Liver (tissue), 9 donors: ENCODE measurements around the gene TRAPPC2L. TPM values are rescaled to one million over a fixed set of nuclear protein-coding genes. Genes with fewer than 3 reads are reported as not detected.

ENCODE experiments used
- DNase-seq: peaks from one replicate; pipeline ENCODE4 v3.0.0-alpha.2; 2017; ENCODE audit warnings: low spot score
- H3K27ac ChIP-seq, 2 donors: one replicate each; pipeline ENCODE4 v1.7.0; 2013; ENCODE audit warnings: inconsistent platforms in 2 of 2, low read length in 2 of 2, control low read depth in 1 of 2, low read depth in 1 of 2, mild to moderate bottlenecking in 1 of 2
- H3K27me3 ChIP-seq, 4 donors: one replicate each; pipeline versions ENCODE4 v1.6.1 to v1.7.0; 2013; ENCODE audit warnings: low read length in 3 of 4, inconsistent platforms in 1 of 4, mild to moderate bottlenecking in 1 of 4, moderate library complexity in 1 of 4; ENCODE audit not compliant: control insufficient read depth in 4 of 4, insufficient read depth in 4 of 4
- H3K36me3 ChIP-seq, 4 donors: one replicate each; pipeline versions ENCODE4 v1.6.1 to v1.7.0; 2013; ENCODE audit warnings: low read length in 3 of 4, mild to moderate bottlenecking in 3 of 4, low read depth in 1 of 4, moderate library complexity in 1 of 4; ENCODE audit not compliant: control insufficient read depth in 4 of 4, insufficient read depth in 3 of 4
- H3K4me1 ChIP-seq, 4 donors: one replicate each; pipeline versions ENCODE4 v1.6.1 to v1.7.0; 2013; ENCODE audit warnings: low read length in 3 of 4, mild to moderate bottlenecking in 3 of 4, moderate library complexity in 1 of 4; ENCODE audit not compliant: control insufficient read depth in 4 of 4, insufficient read depth in 4 of 4
- H3K4me3 ChIP-seq, 3 donors: one replicate each; pipeline versions ENCODE4 v1.6.1 to v1.7.0; 2013; ENCODE audit warnings: low read length in 3 of 3, control low read depth in 1 of 3, low read depth in 1 of 3, mild to moderate bottlenecking in 1 of 3
- H3K9ac ChIP-seq, 2 donors: one replicate each; pipeline ENCODE4 v1.7.0; 2013; ENCODE audit warnings: low read length in 2 of 2, mild to moderate bottlenecking in 2 of 2, moderate library complexity in 2 of 2, control low read depth in 1 of 2, low read depth in 1 of 2
- H3K9me3 ChIP-seq, 4 donors: one replicate each; pipeline versions ENCODE4 v1.6.1 to v1.7.0; 2013; ENCODE audit warnings: low read length in 3 of 4; ENCODE audit not compliant: control insufficient read depth in 4 of 4
- ATF3 ChIP-seq: IDR thresholded peaks from 2 replicates; pipeline ENCODE4 v1.6.1; 2016; ENCODE audit warnings: antibody characterized with exemption
- EGR1 ChIP-seq, 2 donors: IDR thresholded peaks; 2 replicates each; pipeline ENCODE4 v1.6.1; 2016 to 2018; ENCODE audit warnings: antibody characterized with exemption in 2 of 2, low read depth in 2 of 2
- FOXA1 ChIP-seq: IDR thresholded peaks from 2 replicates; pipeline ENCODE4 v1.6.1; 2016; ENCODE audit warnings: antibody characterized with exemption
- GABPA ChIP-seq, 2 donors: IDR thresholded peaks in 1 of 2; conservative IDR thresholded peaks in 1 of 2; 2 replicates each; pipeline ENCODE4 v1.6.1; 2016; ENCODE audit warnings: antibody characterized with exemption in 2 of 2, mild to moderate bottlenecking in 1 of 2, moderate library complexity in 1 of 2
- HNF4A ChIP-seq, 2 donors: conservative IDR thresholded peaks; 2 replicates each; pipeline ENCODE4 v1.6.1; 2016; ENCODE audit warnings: antibody characterized with exemption in 2 of 2, mild to moderate bottlenecking in 2 of 2
- HNF4G ChIP-seq: IDR thresholded peaks from 2 replicates; pipeline ENCODE4 v1.6.1; 2016; ENCODE audit warnings: antibody characterized with exemption
- JUND ChIP-seq, 2 donors: IDR thresholded peaks; 2 replicates each; pipeline ENCODE4 v1.6.1; 2016; ENCODE audit warnings: antibody characterized with exemption in 2 of 2
- MAX ChIP-seq: IDR thresholded peaks from 2 replicates; pipeline ENCODE4 v1.6.1; 2016; ENCODE audit warnings: antibody characterized with exemption
- NR2F2 ChIP-seq: IDR thresholded peaks from 2 replicates; pipeline ENCODE4 v1.6.1; 2016; ENCODE audit warnings: antibody characterized with exemption
- RAD21 ChIP-seq, 2 donors: IDR thresholded peaks; 2 replicates each; pipeline ENCODE4 v1.6.1; 2016; ENCODE audit warnings: antibody characterized with exemption in 2 of 2, mild to moderate bottlenecking in 2 of 2
- RXRA ChIP-seq, 2 donors: IDR thresholded peaks; 2 replicates each; pipeline ENCODE4 v1.6.1; 2017 to 2018; ENCODE audit warnings: antibody characterized with exemption in 2 of 2, mild to moderate bottlenecking in 1 of 2
- SP1 ChIP-seq: IDR thresholded peaks from 2 replicates; pipeline ENCODE4 v1.6.1; 2018; ENCODE audit warnings: antibody characterized with exemption, mild to moderate bottlenecking
- TAF1 ChIP-seq: conservative IDR thresholded peaks from 2 replicates; pipeline ENCODE4 v1.6.1; 2016; ENCODE audit warnings: antibody characterized with exemption, mild to moderate bottlenecking
- YY1 ChIP-seq: IDR thresholded peaks from 2 replicates; pipeline ENCODE4 v1.6.1; 2016; ENCODE audit warnings: antibody characterized with exemption, mild to moderate bottlenecking
- ZBTB33 ChIP-seq: IDR thresholded peaks from 2 replicates; pipeline ENCODE4 v1.6.1; 2016; ENCODE audit warnings: antibody characterized with exemption
- WGBS: extraction: QIAGEN DNeasy Blood & Tissue Kit; methylation state at CpG from one replicate; pipeline ENCODE4 v1.1.7; 2013; 5-methylcytosine and 5-hydroxymethylcytosine counted together
- polyA plus RNA-seq, 2 donors: library from polyadenylated mRNA; stranded (reverse) in 1 of 2; unstranded in 1 of 2; fragments of 200-250 nt in 1 of 2; fragments of >200 nt in 1 of 2; fragmentation: Nextera tagmentation in 1 of 2; extraction: Ambion mirVana in 1 of 2; gene quantifications; one replicate each; pipeline versions ENCODE4 v1.2.1 to v1.2.3, GENCODE V29; 2013 to 2015
- total RNA-seq, 2 donors: library from RNA; depleted of rRNA; stranded (reverse); fragments of >200 nt; gene quantifications; one replicate each; pipeline ENCODE4 v1.2.3, GENCODE V29; 2014
- donor health status: healthy.
- donor health status: healthy.
- donor health status: healthy.
- donor health status: healthy.
- donor health status: healthy.

TRAPPC2L gene
- total and polyA plus RNA-seq, 4 donors = 16.3 to 59.4 (median 22.2) TPM

GRCh38 chr16:88881007-88881615 lies 24.2 kb downstream of the TRAPPC2L start (continued):
- TF ChIP-seq NR2F2 = no peak
- TF ChIP-seq YY1 = no peak
- no peak for TF ChIP-seq ATF3
- TF ChIP-seq FOXA1 = no peak

GRCh38 chr16:88881675-88882357 lies 24.9 kb downstream of the TRAPPC2L start:
- TF ChIP-seq HNF4G (no peak), MAX (no peak), EGR1 (IDR thresholded peaks at IDR 0.05; ENCODE audit: low read depth in 2 of 2) (no peak), RXRA (IDR thresholded peaks at IDR 0.05) (no peak), FOXA1 (no peak), ATF3 (no peak), YY1 (no peak), HNF4A (conservative IDR thresholded peaks at IDR 0.05) (no peak), ZBTB33 (no peak), GABPA (IDR thresholded peaks at IDR 0.05 in 1 of 2, conservative IDR thresholded peaks at IDR 0.05 in 1 of 2) (no peak), TAF1 (no peak), RAD21 (IDR thresholded peaks at IDR 0.05) (no peak), SP1 (no peak), JUND (IDR thresholded peaks at IDR 0.05) (no peak)
- H3K4me1 ChIP-seq = peaks cover 16 to 57% (median 34%) of the 10 kb centered on the region in 4 donors
- H3K4me3 ChIP-seq = peak overlapping the region in 2 of 3 donors; percentile 15 to 33
- H3K9ac ChIP-seq = no peak overlapping the region
- H3K9me3 ChIP-seq = no peaks in the 10 kb centered on the region
- H3K27ac ChIP-seq = peak overlapping the region; percentile 76 to 88
- DNase-seq = no peak
- H3K36me3 ChIP-seq = peaks cover 0 to 6% (median 0%) of the 10 kb centered on the region in 4 donors
- no peaks in the 10 kb centered on the region for H3K27me3 ChIP-seq
- WGBS = 77% methylated on average over 27 of the region's 27 CpGs

- H3K27ac ChIP-seq = peak overlapping the region; percentile 55 to 70
- WGBS = 67% methylated on average over 26 of the region's 26 CpGs
- no peaks in the 10 kb centered on the region for H3K9me3 ChIP-seq
- DNase-seq = peak; percentile 47
- H3K36me3 ChIP-seq = peaks cover 0 to 4% (median 0%) of the 10 kb centered on the region in 4 donors
- TF ChIP-seq EGR1 (IDR thresholded peaks at IDR 0.05; ENCODE audit: low read depth in 2 of 2) (peak in 1 of 2 donors; percentile 26), JUND (IDR thresholded peaks at IDR 0.05) (no peak)
- no peaks in the 10 kb centered on the region for H3K27me3 ChIP-seq
- no peak overlapping the region for H3K4me3 ChIP-seq
- H3K9ac ChIP-seq = no peak overlapping the region
- peaks cover 16 to 57% (median 35%) of the 10 kb centered on the region in 4 donors for H3K4me1 ChIP-seq
Measured at GRCh38 chr16:88882358-88883030, 25.6 kb downstream of the TRAPPC2L start.
